Subcutaneous adipose tissue (tissue), 4 donors: ENCODE data around the gene CCAR1. TPM values are rescaled to one million over a fixed set of nuclear protein-coding genes. Genes with fewer than 3 reads are reported as not detected.

Experiments
- CTCF ChIP-seq: fragments of 450-650 bp; IDR thresholded peaks from one replicate; pipeline ENCODE4 v1.5.1; 2016; ENCODE audit warnings: low read depth, mild to moderate bottlenecking, control low read depth, antibody characterized with exemption, moderate library complexity
- total RNA-seq, 4 donors: library from RNA; depleted of rRNA; stranded (reverse); fragments of >200 nt; gene quantifications; one replicate each; pipeline ENCODE4 v1.1.0, GENCODE V29; 2016

CCAR1 gene
- total RNA-seq, 4 donors from 2014 or later, result 51.1 to 102 (median 53.8) TPM

- no peak for TF ChIP-seq CTCF
These were observed 3.6 kb upstream of the CCAR1 start for GRCh38 chr10:68717435-68717834.

GRCh38 chr10:68721673-68722335 lies 765 bp downstream of the CCAR1 start:
- TF ChIP-seq CTCF, result no peak

GRCh38 chr10:68725016-68725415 lies 4.0 kb downstream of the CCAR1 start:
- no peak for TF ChIP-seq CTCF

DNA sequence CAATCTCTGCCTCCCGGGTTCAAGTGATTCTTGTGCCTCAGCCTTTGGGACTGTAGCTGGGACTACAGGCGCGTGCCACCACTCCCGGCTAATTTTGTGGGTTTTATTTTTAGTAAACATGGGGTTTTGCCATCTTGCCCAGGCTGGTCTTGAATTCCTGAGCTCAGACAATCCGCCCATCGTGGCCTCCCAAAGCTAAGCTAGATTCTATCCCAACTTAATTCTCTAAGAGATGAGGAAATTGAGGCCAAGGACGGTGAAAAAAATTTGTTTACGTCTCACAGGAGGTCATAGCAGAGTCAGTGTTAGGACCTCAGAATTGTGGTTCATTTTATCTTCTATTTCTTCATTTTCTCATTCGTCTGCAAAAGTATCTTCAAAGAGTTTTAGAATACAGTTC lies 6.1 kb downstream of the CCAR1 start:
- TF ChIP-seq CTCF, result no peak

DNA sequence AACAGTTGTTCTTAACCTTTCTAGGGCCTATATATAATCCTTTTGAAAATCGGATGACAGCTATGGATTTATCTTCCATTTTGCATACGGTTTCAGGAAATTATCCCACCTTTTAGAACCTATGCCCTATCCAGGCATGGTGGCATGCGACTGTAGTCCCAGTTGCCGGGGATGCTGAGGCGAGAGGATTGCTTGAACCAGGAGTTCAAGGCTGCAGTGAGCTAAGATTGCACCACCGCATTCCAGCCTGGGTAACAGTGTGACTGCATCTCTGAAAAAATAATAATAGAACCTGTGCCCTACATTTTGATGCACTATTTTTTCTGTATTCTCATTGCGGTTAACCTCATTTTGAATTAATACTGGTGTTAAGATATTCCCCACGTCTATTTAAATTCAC lies 11.6 kb downstream of the CCAR1 start:
- no peak for TF ChIP-seq CTCF

DNA sequence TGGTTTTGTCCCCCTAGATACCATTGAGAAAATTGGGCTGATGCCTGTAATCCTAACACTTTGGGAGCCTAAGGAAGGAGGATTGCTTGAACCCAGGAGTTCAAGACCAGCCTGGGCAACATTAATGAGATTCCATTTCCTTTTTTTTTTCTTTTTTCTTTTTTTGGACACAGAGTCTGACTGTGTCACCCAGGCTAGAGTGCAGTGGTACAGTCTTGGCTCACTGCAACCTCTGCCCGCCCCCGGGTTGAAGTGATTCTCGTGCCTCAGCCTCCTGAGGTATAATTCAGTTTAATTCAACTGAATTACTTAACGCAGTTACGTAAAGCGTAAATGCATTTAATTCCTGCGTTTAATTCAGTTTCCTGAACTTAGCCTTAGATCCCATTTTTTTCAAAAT lies 13.3 kb downstream of the CCAR1 start:
- no peak for TF ChIP-seq CTCF

DNA sequence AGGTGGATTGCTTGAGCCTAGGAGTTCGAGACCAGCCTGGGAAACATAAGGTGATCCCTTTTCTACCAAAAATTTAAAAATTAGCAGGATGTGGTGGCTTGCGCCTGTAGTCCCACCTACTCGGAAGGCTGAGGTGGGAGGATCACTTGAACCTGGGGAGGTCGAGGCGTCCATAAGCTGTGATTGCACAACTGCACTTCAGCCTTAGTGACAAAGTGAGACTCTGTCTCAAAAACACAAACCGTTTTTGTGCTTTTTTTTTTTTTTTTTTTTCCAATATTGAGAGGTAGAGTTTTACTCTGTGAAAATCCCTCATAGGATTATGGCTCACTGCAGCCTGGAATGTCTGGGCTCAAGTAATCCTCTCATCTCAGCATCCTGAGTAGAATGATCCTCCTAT lies 14.1 kb downstream of the CCAR1 start:
- no peak for TF ChIP-seq CTCF
